HepG2 (cell line): ENCODE results near the gene CCT6A. TPM values are rescaled to one million over a fixed set of nuclear protein-coding genes. Genes with fewer than 3 reads are reported as not detected.

ENCODE experiments used
- CHD4 ChIP-seq: fragments of 200-600 bp; sonication (generic); IDR thresholded peaks from 2 replicates; pipeline ENCODE4 v1.7.0; 2017; ENCODE audit warnings: mild to moderate bottlenecking, low read length, borderline replicate concordance
- ETV5 ChIP-seq: IDR thresholded peaks from 2 replicates; pipeline ENCODE4 v1.6.1; 2018; ENCODE audit warnings: missing biosample characterization, missing genetic modification reagents, inconsistent platforms, borderline replicate concordance
- KLF15 ChIP-seq: sonication (generic); formaldehyde crosslinking; IDR thresholded peaks from 2 replicates; pipeline ENCODE4 v1.8.1; 2023; ENCODE audit warnings: borderline replicate concordance, mild to moderate bottlenecking, inconsistent platforms, missing genetic modification reagents, mixed read lengths
- KMT2A ChIP-seq: sonication (generic); formaldehyde crosslinking; IDR thresholded peaks from 2 replicates; pipeline ENCODE4 v1.4.0; 2020; ENCODE audit warnings: missing genetic modification reagents
- MAFG ChIP-seq: sonication (generic); formaldehyde crosslinking; IDR thresholded peaks from 2 replicates; pipeline ENCODE4 v1.5.1; 2020; ENCODE audit warnings: mild to moderate bottlenecking, missing genetic modification reagents
- NFKBIZ ChIP-seq: IDR thresholded peaks from 2 replicates; pipeline ENCODE4 v1.6.1; 2018; ENCODE audit warnings: missing genetic modification reagents, missing compliant biosample characterization
- PHF5A ChIP-seq: IDR thresholded peaks from one replicate; pipeline ENCODE4 v1.6.1; 2018; ENCODE audit warnings: low read depth, missing genetic modification reagents; ENCODE audit not compliant: unreplicated experiment
- POLR2AphosphoS5 ChIP-seq: IDR thresholded peaks from 2 replicates; pipeline ENCODE4 v1.6.1; 2012; ENCODE audit warnings: low read depth, low read length
- RBM39 ChIP-seq: fragments of 200-400 bp; formaldehyde crosslinking; IDR thresholded peaks from one replicate; pipeline ENCODE4 v1.6.1; 2018; ENCODE audit warnings: antibody characterized with exemption, mild to moderate bottlenecking, low read depth, low read length; ENCODE audit not compliant: poor library complexity, severe bottlenecking
- REPIN1 ChIP-seq: sonication (generic); formaldehyde crosslinking; IDR thresholded peaks from 2 replicates; pipeline ENCODE4 v1.8.0; 2022; ENCODE audit warnings: missing genetic modification reagents, low read depth, mild to moderate bottlenecking, borderline replicate concordance
- SRSF1 ChIP-seq: fragments of 200-400 bp; formaldehyde crosslinking; optimal IDR thresholded peaks from 2 replicates; pipeline ENCODE3; 2017; ENCODE audit warnings: mild to moderate bottlenecking, low read depth, low read length, moderate library complexity
- TAF1 ChIP-seq: sonication (generic); formaldehyde crosslinking; IDR thresholded peaks from 2 replicates; pipeline ENCODE4 v1.4.0; 2020; ENCODE audit warnings: missing genetic modification reagents
- TCF7 ChIP-seq: sonication (generic); IDR thresholded peaks from 2 replicates; pipeline ENCODE4 v1.6.1; 2016; ENCODE audit warnings: antibody characterized with exemption, low read depth
- ZFP82 ChIP-seq: sonication (generic); formaldehyde crosslinking; IDR thresholded peaks from 2 replicates; pipeline ENCODE4 v1.5.1; 2020; ENCODE audit warnings: mild to moderate bottlenecking, missing genetic modification reagents, borderline replicate concordance
- ZNF274 ChIP-seq: sonication (generic); formaldehyde crosslinking; IDR thresholded peaks from 2 replicates; pipeline ENCODE4 v1.5.1; 2020; ENCODE audit warnings: mild to moderate bottlenecking, missing genetic modification reagents
- ZNF343 ChIP-seq: sonication (generic); formaldehyde crosslinking; IDR thresholded peaks from 2 replicates; pipeline ENCODE4 v1.4.0; 2020; ENCODE audit warnings: mild to moderate bottlenecking, missing genetic modification reagents
- ZNF549 ChIP-seq: sonication (generic); formaldehyde crosslinking; IDR thresholded peaks from 2 replicates; pipeline ENCODE4 v1.5.0; 2020; ENCODE audit warnings: missing genetic modification reagents
- ZNF660 ChIP-seq: sonication (generic); formaldehyde crosslinking; IDR thresholded peaks from 2 replicates; pipeline ENCODE4 v1.5.1; 2020; ENCODE audit warnings: mild to moderate bottlenecking, low read depth, missing genetic modification reagents, borderline replicate concordance
- polyA plus RNA-seq, 8 experiments: library from polyadenylated mRNA; depleted of rRNA in 3 of 8; stranded (reverse) in 7 of 8; unstranded in 1 of 8; fragments of >200 nt; fragmentation: Illumina TruSeq in 4 of 8; extraction: Trizol in 4 of 8; gene quantifications; 2 replicates each; pipeline versions ENCODE4 v1.2.1 to v1.2.3, GENCODE V29; 2011 to 2016; ENCODE audit warnings: low read depth in 4 of 8, missing spikeins in 1 of 8, mixed read lengths in 1 of 8; ENCODE audit not compliant: insufficient read depth in 1 of 8
- total RNA-seq, 5 experiments: library from RNA; depleted of rRNA; stranded (reverse); fragments of >200 nt; fragmentation: Illumina TruSeq; extraction: Trizol; gene quantifications; 2 replicates each; pipeline ENCODE4 v1.2.3, GENCODE V29; 2016; ENCODE audit warnings: low read depth in 1 of 5
- TF ChIP-seq, protein P1 (sequence below): sonication (generic); formaldehyde crosslinking; IDR thresholded peaks from 2 replicates; pipeline ENCODE4 v1.4.0; 2020; ENCODE audit warnings: missing genetic modification reagents
- TF ChIP-seq, protein P2 (sequence below): IDR thresholded peaks from 2 replicates; pipeline ENCODE4 v1.6.1; 2016; ENCODE audit warnings: missing compliant biosample characterization, missing genetic modification reagents, borderline replicate concordance
- TF ChIP-seq, protein P3 (sequence below): sonication (generic); formaldehyde crosslinking; IDR thresholded peaks from 2 replicates; pipeline ENCODE4 v1.4.0; 2020; ENCODE audit warnings: missing genetic modification reagents

The CCT6A gene
- total and polyA plus RNA-seq, 2 of the 13 experiments (the other 11 are each of a cell fraction or from before 2014, with no cell fraction given), result 219 to 292 TPM

DNA sequence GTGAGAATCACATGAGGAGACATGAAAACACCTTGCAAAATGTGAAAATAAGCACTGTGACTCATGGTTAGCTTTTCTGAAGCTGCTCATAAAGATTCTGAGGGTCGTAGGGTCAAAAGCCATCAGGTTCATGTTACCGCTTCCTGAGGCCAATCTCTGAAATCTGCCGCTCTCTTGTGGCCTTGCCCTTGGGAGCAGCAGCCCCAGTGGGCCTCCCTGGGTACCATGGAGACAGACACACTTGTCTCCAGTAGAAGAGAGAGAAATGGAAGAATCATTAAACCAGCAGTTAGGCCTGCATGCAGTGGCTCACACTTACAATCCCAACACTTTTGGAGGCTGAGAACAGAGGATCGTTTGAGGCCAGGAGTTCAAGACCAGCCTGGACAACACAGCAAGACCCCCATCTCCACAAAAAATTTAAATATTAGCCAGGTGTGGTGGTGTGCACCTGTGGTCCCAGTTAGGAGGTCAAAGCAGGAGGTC is 44.4 kb upstream of the CCT6A start (continued):
- TF ChIP-seq, protein P1, sequence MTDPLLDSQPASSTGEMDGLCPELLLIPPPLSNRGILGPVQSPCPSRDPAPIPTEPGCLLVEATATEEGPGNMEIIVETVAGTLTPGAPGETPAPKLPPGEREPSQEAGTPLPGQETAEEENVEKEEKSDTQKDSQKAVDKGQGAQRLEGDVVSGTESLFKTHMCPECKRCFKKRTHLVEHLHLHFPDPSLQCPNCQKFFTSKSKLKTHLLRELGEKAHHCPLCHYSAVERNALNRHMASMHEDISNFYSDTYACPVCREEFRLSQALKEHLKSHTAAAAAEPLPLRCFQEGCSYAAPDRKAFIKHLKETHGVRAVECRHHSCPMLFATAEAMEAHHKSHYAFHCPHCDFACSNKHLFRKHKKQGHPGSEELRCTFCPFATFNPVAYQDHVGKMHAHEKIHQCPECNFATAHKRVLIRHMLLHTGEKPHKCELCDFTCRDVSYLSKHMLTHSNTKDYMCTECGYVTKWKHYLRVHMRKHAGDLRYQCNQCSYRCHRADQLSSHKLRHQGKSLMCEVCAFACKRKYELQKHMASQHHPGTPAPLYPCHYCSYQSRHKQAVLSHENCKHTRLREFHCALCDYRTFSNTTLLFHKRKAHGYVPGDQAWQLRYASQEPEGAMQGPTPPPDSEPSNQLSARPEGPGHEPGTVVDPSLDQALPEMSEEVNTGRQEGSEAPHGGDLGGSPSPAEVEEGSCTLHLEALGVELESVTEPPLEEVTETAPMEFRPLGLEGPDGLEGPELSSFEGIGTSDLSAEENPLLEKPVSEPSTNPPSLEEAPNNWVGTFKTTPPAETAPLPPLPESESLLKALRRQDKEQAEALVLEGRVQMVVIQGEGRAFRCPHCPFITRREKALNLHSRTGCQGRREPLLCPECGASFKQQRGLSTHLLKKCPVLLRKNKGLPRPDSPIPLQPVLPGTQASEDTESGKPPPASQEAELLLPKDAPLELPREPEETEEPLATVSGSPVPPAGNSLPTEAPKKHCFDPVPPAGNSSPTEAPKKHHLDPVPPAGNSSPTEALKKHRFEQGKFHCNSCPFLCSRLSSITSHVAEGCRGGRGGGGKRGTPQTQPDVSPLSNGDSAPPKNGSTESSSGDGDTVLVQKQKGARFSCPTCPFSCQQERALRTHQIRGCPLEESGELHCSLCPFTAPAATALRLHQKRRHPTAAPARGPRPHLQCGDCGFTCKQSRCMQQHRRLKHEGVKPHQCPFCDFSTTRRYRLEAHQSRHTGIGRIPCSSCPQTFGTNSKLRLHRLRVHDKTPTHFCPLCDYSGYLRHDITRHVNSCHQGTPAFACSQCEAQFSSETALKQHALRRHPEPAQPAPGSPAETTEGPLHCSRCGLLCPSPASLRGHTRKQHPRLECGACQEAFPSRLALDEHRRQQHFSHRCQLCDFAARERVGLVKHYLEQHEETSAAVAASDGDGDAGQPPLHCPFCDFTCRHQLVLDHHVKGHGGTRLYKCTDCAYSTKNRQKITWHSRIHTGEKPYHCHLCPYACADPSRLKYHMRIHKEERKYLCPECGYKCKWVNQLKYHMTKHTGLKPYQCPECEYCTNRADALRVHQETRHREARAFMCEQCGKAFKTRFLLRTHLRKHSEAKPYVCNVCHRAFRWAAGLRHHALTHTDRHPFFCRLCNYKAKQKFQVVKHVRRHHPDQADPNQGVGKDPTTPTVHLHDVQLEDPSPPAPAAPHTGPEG (CRISPR knock-in tag), result no peak
- TF ChIP-seq CHD4 (peak; percentile 76), POLR2AphosphoS5 (no peak), REPIN1 (CRISPR knock-in tag) (peak; percentile 87), SRSF1 (no peak), ZNF549 (CRISPR knock-in tag) (no peak), ZFP82 (CRISPR knock-in tag) (no peak), ZNF343 (CRISPR knock-in tag) (no peak), NFKBIZ (CRISPR knock-in tag) (peak; percentile 94), ZNF660 (no peak), RBM39 (no peak), TAF1 (CRISPR knock-in tag) (peak; percentile 37; the same call in 1 of the 2 replicates), ZNF274 (CRISPR knock-in tag) (0 out of 2 replicates have a peak, but pooled peaks have one; percentile 39), MAFG (no peak), ETV5 (CRISPR knock-in tag) (peak; percentile 95), TCF7 (peak; percentile 89), PHF5A (peak; percentile 79), KMT2A (no peak), KLF15 (no peak)
- TF ChIP-seq, protein P2, sequence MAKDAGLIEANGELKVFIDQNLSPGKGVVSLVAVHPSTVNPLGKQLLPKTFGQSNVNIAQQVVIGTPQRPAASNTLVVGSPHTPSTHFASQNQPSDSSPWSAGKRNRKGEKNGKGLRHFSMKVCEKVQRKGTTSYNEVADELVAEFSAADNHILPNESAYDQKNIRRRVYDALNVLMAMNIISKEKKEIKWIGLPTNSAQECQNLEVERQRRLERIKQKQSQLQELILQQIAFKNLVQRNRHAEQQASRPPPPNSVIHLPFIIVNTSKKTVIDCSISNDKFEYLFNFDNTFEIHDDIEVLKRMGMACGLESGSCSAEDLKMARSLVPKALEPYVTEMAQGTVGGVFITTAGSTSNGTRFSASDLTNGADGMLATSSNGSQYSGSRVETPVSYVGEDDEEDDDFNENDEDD (CRISPR knock-in tag), result 0 out of 2 replicates have a peak, but pooled peaks have one; percentile 28
- TF ChIP-seq, protein P3, sequence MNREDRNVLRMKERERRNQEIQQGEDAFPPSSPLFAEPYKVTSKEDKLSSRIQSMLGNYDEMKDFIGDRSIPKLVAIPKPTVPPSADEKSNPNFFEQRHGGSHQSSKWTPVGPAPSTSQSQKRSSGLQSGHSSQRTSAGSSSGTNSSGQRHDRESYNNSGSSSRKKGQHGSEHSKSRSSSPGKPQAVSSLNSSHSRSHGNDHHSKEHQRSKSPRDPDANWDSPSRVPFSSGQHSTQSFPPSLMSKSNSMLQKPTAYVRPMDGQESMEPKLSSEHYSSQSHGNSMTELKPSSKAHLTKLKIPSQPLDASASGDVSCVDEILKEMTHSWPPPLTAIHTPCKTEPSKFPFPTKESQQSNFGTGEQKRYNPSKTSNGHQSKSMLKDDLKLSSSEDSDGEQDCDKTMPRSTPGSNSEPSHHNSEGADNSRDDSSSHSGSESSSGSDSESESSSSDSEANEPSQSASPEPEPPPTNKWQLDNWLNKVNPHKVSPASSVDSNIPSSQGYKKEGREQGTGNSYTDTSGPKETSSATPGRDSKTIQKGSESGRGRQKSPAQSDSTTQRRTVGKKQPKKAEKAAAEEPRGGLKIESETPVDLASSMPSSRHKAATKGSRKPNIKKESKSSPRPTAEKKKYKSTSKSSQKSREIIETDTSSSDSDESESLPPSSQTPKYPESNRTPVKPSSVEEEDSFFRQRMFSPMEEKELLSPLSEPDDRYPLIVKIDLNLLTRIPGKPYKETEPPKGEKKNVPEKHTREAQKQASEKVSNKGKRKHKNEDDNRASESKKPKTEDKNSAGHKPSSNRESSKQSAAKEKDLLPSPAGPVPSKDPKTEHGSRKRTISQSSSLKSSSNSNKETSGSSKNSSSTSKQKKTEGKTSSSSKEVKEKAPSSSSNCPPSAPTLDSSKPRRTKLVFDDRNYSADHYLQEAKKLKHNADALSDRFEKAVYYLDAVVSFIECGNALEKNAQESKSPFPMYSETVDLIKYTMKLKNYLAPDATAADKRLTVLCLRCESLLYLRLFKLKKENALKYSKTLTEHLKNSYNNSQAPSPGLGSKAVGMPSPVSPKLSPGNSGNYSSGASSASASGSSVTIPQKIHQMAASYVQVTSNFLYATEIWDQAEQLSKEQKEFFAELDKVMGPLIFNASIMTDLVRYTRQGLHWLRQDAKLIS, result no peak
